GM12878 (cell line): ENCODE data around the gene DNAH2. TPM values are rescaled to one million over a fixed set of nuclear protein-coding genes. Genes with fewer than 3 reads are reported as not detected.

Experiments
- ATAC-seq: fragments of 200-7000 bp; cut with Tn5 transposase; 3 replicates; pipeline ENCODE4 v1.9.1; 2020; ENCODE audit warnings: mild to moderate bottlenecking, moderate library complexity
- BruUV-seq: library from RNA; stranded (reverse); fragments of 400-500 nt; replicated peaks from 2 replicates; lab custom pipeline; 2021; lab: Mats Ljungman, UMichigan
- CTCF ChIA-PET: fragments of 300-600 bp; sonication (Branson Sonifier 250); formaldehyde crosslinking; extraction: SDS; loops from one replicate; lab custom pipeline; 2021; ENCODE audit warnings: inconsistent platforms; lab: Yijun Ruan, JAX
- POLR2A ChIA-PET: fragments of 350-600 bp; formaldehyde crosslinking; extraction: SDS; loops from one replicate; lab custom pipeline; 2021; ENCODE audit warnings: inconsistent platforms; lab: Charles Lee
- RAD21 ChIA-PET: fragments of 300-600 bp; sonication (Branson Sonifier 250); formaldehyde crosslinking; loops from one replicate; lab custom pipeline; 2023; ENCODE audit warnings: antibody characterized with exemption; ENCODE audit not compliant: unreplicated experiment; lab: Charles Lee
- SMC1A ChIA-PET: fragments of 300-600 bp; sonication (Branson Sonifier 250); formaldehyde crosslinking; loops from one replicate; lab custom pipeline; 2023; ENCODE audit not compliant: unreplicated experiment, uncharacterized antibody; lab: Charles Lee
- DNase-seq: peaks from one replicate; pipeline ENCODE4 v3.0.0-alpha.2; 2011; ENCODE audit warnings: low read depth, low spot score
- FAIRE-seq: peaks from 3 replicates; lab custom pipeline; 2011; peaks lifted over from hg19 to GRCh38; lab: Jason Lieb, UNC
- H2AFZ ChIP-seq: 2 replicates; pipeline ENCODE4 v1.6.0; 2011; ENCODE audit warnings: low read depth, low read length, control low read depth; ENCODE audit not compliant: control insufficient read depth
- H3K27ac ChIP-seq: 2 replicates; pipeline ENCODE4 v1.5.1; 2011; ENCODE audit warnings: control low read depth; ENCODE audit not compliant: control insufficient read depth, insufficient read depth
- H3K27me3 ChIP-seq, 2 experiments: replicated peaks in 1 of 2; 2 replicates each; pipeline versions ENCODE4 v1.6.0 to v1.6.1; 2011; ENCODE audit warnings: low read length in 1 of 2; ENCODE audit not compliant: control insufficient read depth in 2 of 2, insufficient read depth in 2 of 2
- H3K36me3 ChIP-seq, 2 experiments: 2 replicates each; pipeline ENCODE4 v1.5.1; 2011; ENCODE audit warnings: low read length in 1 of 2; ENCODE audit not compliant: control insufficient read depth in 2 of 2, insufficient read depth in 2 of 2
- H3K4me1 ChIP-seq: 2 replicates; pipeline ENCODE4 v1.6.1; 2011; ENCODE audit warnings: mild to moderate bottlenecking, low read length, moderate library complexity, mixed read lengths; ENCODE audit not compliant: control insufficient read depth, insufficient read depth
- H3K4me2 ChIP-seq: 2 replicates; pipeline ENCODE4 v1.6.0; 2011; ENCODE audit warnings: control low read depth; ENCODE audit not compliant: control insufficient read depth, insufficient read depth
- H3K4me3 ChIP-seq: fragments of 200-600 bp; sonication (generic); 2 replicates; pipeline ENCODE4 v1.5.1; 2016
- H3K79me2 ChIP-seq: 2 replicates; pipeline ENCODE4 v1.6.0; 2011; ENCODE audit warnings: low read length; ENCODE audit not compliant: control insufficient read depth, insufficient read depth
- H3K9ac ChIP-seq: 2 replicates; pipeline ENCODE4 v1.8.0; 2011; ENCODE audit warnings: low read length, control low read depth, mixed read lengths; ENCODE audit not compliant: control insufficient read depth, insufficient read depth
- H3K9me3 ChIP-seq: replicated peaks from 3 replicates; pipeline ENCODE4 v1.5.1; 2011; ENCODE audit warnings: mild to moderate bottlenecking, low read length; ENCODE audit not compliant: control insufficient read depth, insufficient read depth
- H4K20me1 ChIP-seq: 2 replicates; pipeline ENCODE4 v1.6.0; 2011; ENCODE audit not compliant: control insufficient read depth, insufficient read depth
- MYC ChIP-seq: IDR thresholded peaks from 2 replicates; pipeline ENCODE4 v1.6.1; 2011; ENCODE audit warnings: mild to moderate bottlenecking, low read length, moderate library complexity, inconsistent platforms; ENCODE audit not compliant: insufficient read depth, insufficient replicate concordance, insufficient read length, severe bottlenecking
- NR2C2 ChIP-seq: IDR thresholded peaks from 2 replicates; pipeline ENCODE4 v1.6.1; 2011; ENCODE audit warnings: borderline replicate concordance, low read depth; ENCODE audit not compliant: control insufficient read depth, insufficient read length
- WGBS: methylation state at CpG from one replicate; pipeline ENCODE4 v1.1.6; 2016; ENCODE audit warnings: low lambda C conversion rate; ENCODE audit not compliant: insufficient replicate concordance, insufficient coverage; ENCODE audit errors: missing lambda C conversion rate; 5-methylcytosine and 5-hydroxymethylcytosine counted together
- in situ Hi-C: fragments of 300-500 bp; cut with MboI; formaldehyde crosslinking; loops from 9 replicates; pipeline ENCODE4 v1.14.3; 2018; ENCODE audit warnings: mixed read lengths
- intact Hi-C: fragments of 100-400 bp; cut with micrococcal nuclease; formaldehyde crosslinking; loops from one replicate; pipeline ENCODE4 v1.14.2; 2022; ENCODE audit not compliant: unreplicated experiment
- polyA plus RNA-seq, 11 experiments: library from polyadenylated mRNA; depleted of rRNA in 4 of 11; unstranded in 6 of 11; stranded (reverse) in 5 of 11; fragments of >200 nt; fragmentation: Nextera tagmentation in 4 of 11; fragmentation: Illumina TruSeq in 1 of 11; extraction: Ambion mirVana in 4 of 11; extraction: Trizol in 1 of 11; gene quantifications; 1 replicate in 1 of 11; 2 replicates in 10 of 11; pipeline versions ENCODE4 v1.2.1 to v1.2.3, GENCODE V29; 2011 to 2016; ENCODE audit warnings: inconsistent platforms in 2 of 11, missing spikeins in 2 of 11, low read depth in 1 of 11
- total RNA-seq, 4 experiments: library from RNA; depleted of rRNA in 3 of 4; stranded (reverse); fragments of >200 nt in 3 of 4; fragmentation: Illumina TruSeq in 1 of 4; extraction: Trizol in 1 of 4; gene quantifications; 2 replicates each; pipeline versions ENCODE4 v1.2.1 to v1.2.3, GENCODE V29; 2013 to 2021
- TF ChIP-seq, protein P1 (sequence below): fragments of 450-650 bp; IDR thresholded peaks from 2 replicates; pipeline ENCODE4 v1.6.1; 2017; ENCODE audit warnings: mild to moderate bottlenecking

Gene DNAH2
- total and polyA plus RNA-seq, 10 of the 15 experiments (the other 5 are each of a cell fraction or from before 2014, with no cell fraction given): not detected

GRCh38 chr17:7818746-7819645, 101.5 kb downstream of the DNAH2 start:
- DNase-seq (no peak), ATAC-seq (no peak), FAIRE-seq (no peak)
- Histone ChIP-seq H2AFZ (no peak overlapping the region), H3K4me1 (no peaks in the 10 kb centered on the region), H3K79me2 (no peaks in the 10 kb centered on the region), H3K36me3 (no peaks in the 10 kb centered on the region), H3K9ac (no peak overlapping the region), H3K9me3 (no peaks in the 10 kb centered on the region), H3K27me3 (peaks cover 0 to 2% of the 10 kb centered on the region in 2 experiments; a peak in 2 of 4 replicates), H4K20me1 (no peaks in the 10 kb centered on the region), H3K4me3 (no peak overlapping the region), H3K4me2 (no peak overlapping the region), H3K27ac (no peak overlapping the region)
- intact Hi-C loops (no loop called here), in situ Hi-C loops (no loop called here)
- RAD21 ChIA-PET: interaction anchor here (1.3 to 2.1 kb wide), 3 partner anchors 14 to 75 kb away, joined by 3 to 9 read pairs (median 5); partner anchors contain the start of gene KDM6B
- TF ChIP-seq, protein P1, sequence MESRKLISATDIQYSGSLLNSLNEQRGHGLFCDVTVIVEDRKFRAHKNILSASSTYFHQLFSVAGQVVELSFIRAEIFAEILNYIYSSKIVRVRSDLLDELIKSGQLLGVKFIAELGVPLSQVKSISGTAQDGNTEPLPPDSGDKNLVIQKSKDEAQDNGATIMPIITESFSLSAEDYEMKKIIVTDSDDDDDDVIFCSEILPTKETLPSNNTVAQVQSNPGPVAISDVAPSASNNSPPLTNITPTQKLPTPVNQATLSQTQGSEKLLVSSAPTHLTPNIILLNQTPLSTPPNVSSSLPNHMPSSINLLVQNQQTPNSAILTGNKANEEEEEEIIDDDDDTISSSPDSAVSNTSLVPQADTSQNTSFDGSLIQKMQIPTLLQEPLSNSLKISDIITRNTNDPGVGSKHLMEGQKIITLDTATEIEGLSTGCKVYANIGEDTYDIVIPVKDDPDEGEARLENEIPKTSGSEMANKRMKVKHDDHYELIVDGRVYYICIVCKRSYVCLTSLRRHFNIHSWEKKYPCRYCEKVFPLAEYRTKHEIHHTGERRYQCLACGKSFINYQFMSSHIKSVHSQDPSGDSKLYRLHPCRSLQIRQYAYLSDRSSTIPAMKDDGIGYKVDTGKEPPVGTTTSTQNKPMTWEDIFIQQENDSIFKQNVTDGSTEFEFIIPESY: no peak
- TF ChIP-seq MYC: no peak
- no peak for TF ChIP-seq NR2C2
- CTCF ChIA-PET: interaction anchor here (0.6 to 1.6 kb wide), 4 partner anchors 21 to 198 kb away, joined by 3 to 6 read pairs (median 4); no protein-coding TSS in a partner anchor
- 54% methylated on average over 27 of the region's 27 CpGs for WGBS
- POLR2A ChIA-PET: interaction anchor here (0.5 kb wide), 1 partner anchor 201 kb away, joined by 10 read pairs; no protein-coding TSS in a partner anchor
- SMC1A ChIA-PET: interaction anchor here (0.9 to 1.9 kb wide), 4 partner anchors 26 to 200 kb away, joined by 3 to 6 read pairs (median 4); no protein-coding TSS in a partner anchor
- no TSS peak for BruUV-seq
